GM21381 (cell line): Measurements from ENCODE around the gene NKX2-2.

Experiments used
- ATAC-seq: cut with Tn5 transposase; IDR thresholded peaks from one replicate; pipeline ENCODE4 v1.9.1; 2021; ENCODE audit warnings: mild to moderate bottlenecking, moderate library complexity; ENCODE audit not compliant: unreplicated experiment

The NKX2-2 gene

DNA sequence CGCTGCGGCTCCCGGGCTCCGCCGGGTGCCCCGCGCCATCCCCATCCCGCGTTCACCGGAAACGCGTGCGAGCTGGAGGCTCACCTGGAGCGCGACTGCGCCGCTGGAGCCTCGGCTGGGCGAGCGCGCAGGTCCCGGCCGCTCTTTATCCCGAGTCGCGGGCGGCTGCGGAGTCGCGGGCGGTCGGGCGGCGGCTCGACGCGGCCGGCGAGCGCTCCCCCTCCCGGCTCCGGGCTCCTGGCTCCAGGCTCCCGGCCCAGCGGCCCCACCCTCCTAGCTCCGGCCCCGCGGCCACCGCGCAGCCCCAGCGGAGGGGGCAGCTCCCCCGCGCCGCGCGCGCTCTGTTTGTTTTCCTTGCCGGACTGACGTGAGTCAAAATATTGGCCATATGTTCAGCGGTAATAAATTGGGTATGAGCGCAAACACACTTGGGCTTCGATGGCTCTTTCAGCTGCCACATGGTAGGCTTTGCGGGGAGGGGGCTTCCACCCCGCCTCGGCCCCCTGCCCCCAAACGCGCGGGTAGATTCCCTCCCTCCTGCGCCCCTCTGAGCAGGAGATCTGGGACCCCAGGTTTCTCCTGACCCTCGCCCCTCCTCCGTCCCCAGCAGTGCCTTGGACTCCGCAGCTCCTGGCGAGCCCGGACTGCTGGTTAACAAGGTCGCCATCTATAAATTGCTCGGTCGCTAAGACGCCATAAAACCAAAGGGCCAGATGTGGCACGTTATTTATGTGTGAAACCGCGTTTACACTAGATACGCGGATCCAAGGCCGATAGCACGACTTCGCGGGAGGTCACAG lies 8.8 kb upstream of the NKX2-2 start:
- ATAC-seq = no peak

- no peak for ATAC-seq
Measured at GRCh38 chr20:21521596-21522480, 8.0 kb upstream of the NKX2-2 start.

DNA sequence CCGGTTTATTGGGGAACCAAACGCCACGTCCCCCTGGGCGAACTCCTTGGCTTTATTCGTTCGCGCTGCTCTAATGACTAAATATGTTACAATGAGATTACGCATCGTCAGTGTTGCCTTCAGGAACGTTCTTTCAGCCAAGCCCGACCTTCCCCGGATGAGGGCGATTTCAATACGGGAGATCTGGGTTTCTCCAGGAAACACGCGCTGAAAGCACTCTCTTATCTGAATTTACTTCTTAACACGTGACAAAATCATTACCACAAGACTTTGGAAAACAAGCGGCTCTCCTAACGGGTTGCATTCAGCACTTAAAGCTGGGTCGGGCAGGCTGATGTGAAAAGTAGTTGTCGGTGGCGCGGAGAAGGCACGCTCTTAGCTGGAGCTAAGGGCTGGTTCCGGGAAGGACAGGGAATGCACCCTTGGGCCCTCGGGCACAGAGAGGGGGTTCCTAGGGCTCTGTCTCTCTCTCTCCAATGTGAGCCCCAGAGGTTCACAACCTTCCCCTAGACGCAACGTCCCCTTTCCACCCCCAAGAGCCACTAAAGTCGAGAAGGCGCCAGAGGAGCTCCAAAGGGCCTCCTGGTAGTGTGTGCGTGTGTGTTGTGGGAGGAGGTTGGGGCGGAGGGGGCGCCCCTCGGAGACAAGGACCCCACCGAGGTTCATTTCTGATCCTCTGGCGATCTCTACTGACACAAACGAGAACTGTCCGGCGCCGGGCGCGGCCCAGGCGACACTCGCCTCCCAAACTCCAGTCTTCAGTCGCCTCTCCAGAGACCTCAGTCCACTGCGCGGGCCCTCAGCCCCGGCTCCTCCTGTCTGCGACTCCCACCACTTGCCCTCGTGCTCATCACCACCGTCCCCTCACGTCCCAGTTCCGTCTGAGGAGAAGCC lies 7.1 kb upstream of the NKX2-2 start:
- ATAC-seq = no peak

GRCh38 chr20:21519136-21519584 lies 5.3 kb upstream of the NKX2-2 start:
- no peak for ATAC-seq

- ATAC-seq = no peak
Measured at GRCh38 chr20:21518292-21518991, 4.6 kb upstream of the NKX2-2 start.

- ATAC-seq = no peak
Measured at GRCh38 chr20:21517566-21518277, 3.9 kb upstream of the NKX2-2 start.

DNA sequence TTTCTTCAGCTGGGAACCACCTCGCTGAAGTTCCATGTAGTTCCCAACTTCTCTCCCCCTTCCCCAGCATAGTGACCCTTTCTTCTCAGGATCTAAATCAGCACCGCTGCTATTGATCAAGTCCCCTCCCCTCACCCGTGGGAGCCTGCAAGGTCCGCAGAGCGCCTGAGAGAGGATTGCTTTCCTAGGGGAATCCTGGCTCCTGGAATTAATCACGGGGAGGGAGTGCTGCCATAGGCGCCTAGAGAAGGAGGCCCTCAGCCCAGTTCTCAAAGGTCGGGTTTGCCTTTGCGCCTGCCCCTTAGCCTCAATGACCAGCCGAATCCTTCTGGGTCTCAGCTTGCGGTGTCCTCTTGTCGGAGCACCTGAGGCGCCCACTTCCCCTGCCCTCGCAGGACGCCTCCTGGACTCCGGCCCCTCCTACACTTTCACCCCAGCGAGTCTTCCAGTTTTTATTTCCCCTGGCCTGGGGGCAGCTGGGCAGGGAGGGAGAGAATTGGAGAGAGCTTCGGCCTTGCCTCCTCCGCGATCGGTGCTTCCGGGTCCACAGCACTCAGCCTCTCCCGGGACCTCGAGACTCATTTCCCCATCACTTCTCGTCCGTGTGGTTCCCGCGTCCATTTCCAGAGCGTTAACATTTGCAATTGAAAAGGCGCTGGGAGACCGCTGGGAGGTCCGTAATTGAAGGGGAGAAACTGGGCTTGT lies 3.1 kb upstream of the NKX2-2 start:
- ATAC-seq = no peak

- ATAC-seq = no peak
Measured at GRCh38 chr20:21516180-21516567, 2.3 kb upstream of the NKX2-2 start.

GRCh38 chr20:21515300-21516179 lies 1.7 kb upstream of the NKX2-2 start:
- no peak for ATAC-seq

- no peak for ATAC-seq
Measured at GRCh38 chr20:21514553-21515251, 838 bp upstream of the NKX2-2 start.

- ATAC-seq = no peak
Measured at GRCh38 chr20:21513181-21513663, 642 bp downstream of the NKX2-2 start.

GRCh38 chr20:21512634-21513180 lies 1.2 kb downstream of the NKX2-2 start:
- ATAC-seq = no peak

DNA sequence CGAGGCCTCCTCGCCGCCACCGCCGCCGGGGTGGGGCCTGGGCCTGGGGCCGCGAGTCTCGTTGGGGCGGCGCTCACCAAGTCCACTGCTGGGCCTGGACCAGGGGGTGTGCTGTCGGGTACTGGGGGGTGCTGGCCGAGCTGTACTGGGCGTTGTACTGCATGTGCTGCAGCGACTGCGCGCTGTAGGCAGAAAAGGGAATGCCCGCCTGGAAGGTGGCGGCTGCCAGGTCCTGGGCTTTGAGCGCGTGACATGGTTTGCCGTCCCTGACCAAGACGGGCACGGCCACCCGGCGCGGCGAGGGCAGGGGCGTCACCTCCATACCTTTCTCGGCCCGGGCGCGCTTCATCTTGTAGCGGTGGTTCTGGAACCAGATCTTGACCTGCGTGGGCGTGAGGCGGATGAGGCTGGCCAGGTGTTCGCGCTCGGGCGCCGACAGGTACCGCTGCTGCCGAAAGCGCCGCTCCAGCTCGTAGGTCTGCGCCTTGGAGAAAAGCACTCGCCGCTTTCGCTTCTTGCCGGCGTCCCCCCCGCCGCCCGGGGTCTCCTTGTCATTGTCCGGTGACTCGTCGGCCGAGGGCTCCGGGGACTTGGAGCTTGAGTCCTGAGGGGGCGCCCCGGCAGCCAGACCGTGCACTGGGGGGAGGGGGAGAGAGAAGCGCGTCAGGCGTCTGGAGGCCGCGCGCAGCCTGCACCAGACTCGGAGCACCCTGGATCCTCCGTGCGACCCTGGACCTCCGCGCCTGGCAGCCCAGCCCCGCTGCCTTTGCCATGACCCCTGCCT lies 1.8 kb downstream of the NKX2-2 start:
- ATAC-seq = no peak

DNA sequence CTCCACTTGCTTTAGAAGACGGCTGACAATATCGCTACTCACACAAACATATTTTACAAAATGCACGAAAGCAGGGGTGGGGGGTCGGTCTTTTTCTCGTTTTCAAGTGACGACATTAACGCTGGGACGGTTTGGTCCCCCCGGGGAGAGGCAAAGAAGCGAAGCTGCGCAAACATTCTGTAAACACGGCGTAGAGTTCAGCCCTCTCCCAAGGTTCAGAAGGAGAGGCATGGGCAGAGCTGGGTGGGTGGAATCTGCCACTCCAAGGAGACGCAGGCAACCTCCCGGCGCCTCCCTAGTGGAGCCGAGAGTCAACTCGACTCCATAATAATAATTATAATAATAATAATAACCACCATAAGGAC lies 2.4 kb downstream of the NKX2-2 start:
- no peak for ATAC-seq

DNA sequence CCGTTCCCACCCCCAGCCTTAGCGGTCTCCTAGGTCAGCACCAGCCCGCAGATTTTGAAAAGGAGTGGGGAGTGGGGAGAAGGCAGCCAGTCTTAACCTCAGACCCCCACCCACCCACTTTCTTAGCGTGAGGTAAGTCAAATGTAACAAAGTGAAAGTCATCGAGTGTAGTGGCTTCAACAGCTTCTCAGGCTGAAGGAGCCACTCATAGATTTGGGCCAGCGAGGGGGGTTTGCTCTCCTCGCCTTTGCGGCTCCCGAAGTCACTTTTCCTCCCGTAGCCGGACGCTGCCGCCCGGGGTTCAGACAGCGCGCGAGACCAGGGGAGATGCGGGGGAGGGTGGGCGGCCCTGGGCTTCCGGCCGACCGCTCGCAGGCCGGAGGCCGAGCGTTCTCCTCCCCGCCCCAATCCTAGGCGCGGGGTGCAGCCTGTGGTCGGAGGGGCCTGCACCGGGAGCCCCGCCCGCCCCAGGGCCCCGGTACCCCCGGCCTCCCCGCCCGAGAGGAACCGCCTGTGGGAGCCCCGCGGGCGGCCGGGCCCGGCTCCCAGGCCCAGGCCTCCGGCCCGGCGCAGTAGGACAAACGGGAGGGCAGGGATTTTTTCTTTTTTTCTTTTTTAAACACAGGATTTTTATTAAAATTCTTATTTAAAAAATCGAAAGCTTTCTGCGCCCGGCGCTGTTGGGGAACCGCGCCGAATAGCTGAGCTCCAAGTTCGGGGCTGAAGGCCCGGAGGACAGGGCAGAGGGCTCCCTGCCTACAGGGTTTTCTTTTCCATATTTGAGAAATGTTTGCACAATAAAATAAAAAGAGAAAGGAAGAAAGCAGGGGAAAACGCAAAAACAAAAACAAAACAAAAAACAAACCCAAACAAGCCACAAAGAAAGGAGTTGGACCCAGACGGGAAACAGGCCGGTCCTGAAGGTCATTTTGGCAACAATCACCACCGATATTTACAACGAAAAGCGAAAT lies 3.2 kb downstream of the NKX2-2 start:
- no peak for ATAC-seq
